Hepatic stellate cell (primary cell): ENCODE measurements around the gene TRIP13.
A peak's percentile ranks its signal among the peaks of the same experiment; 100 is the strongest.
"Not testable (repeated sequence)": the region's sequence is repeated elsewhere in the genome, so short reads cannot be mapped to it uniquely, and the experiment has no call there.

Experiments
- DNase-seq: peaks from one replicate; pipeline ENCODE4 v3.0.0; 2011; ENCODE audit warnings: low spot score

Gene TRIP13

DNA sequence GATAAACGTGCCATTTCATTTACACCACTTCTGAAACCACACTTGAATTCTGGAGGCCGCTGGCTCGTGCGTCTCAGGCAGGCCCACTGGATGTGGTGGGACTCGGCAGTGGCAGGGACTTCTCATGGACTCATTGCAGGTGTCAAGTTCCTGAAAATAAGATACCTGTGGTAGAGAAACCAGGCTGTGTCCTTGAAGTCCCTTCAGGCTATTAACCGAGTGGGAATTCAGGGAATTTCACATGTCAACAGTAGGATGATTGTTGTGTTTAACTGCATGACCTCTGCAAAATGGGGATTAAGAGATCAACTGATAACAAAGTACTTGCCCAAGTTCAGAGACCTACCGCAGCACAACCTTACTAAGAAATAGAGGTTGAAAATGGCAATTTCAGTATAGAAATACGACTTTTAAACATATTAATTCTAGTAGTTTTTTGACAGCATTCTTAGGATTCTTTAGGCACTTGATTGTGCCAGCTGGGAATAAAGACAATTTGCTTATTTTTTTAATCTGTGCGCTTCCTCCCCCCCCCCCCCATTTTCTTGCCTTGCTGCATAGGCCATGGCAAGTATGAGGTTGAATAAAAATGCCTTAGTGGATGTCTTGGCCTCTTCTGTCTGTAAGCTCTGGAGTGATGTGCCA lies 26.8 kb downstream of the TRIP13 start:
- DNase-seq, result no peak

DNA sequence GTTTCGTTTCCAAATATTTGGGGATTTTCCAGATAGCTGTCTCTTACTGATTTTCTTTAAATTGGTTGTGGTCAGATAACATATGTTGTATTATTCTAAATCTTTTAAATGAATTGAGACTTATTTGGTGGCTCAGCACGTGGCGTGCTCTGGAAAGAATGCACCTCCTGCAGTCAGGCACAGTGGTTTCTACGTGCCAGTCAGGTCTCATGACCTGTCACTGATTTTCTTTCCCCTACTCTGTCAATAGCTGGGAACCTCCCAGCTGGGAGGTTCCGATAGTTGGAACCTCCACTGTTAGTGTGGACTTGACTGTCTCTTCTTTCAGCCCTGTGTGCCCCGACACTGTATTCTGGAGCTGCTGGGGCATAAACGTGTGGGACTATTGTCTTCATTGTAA lies 27.6 kb downstream of the TRIP13 start:
- DNase-seq, result no peak

DNA sequence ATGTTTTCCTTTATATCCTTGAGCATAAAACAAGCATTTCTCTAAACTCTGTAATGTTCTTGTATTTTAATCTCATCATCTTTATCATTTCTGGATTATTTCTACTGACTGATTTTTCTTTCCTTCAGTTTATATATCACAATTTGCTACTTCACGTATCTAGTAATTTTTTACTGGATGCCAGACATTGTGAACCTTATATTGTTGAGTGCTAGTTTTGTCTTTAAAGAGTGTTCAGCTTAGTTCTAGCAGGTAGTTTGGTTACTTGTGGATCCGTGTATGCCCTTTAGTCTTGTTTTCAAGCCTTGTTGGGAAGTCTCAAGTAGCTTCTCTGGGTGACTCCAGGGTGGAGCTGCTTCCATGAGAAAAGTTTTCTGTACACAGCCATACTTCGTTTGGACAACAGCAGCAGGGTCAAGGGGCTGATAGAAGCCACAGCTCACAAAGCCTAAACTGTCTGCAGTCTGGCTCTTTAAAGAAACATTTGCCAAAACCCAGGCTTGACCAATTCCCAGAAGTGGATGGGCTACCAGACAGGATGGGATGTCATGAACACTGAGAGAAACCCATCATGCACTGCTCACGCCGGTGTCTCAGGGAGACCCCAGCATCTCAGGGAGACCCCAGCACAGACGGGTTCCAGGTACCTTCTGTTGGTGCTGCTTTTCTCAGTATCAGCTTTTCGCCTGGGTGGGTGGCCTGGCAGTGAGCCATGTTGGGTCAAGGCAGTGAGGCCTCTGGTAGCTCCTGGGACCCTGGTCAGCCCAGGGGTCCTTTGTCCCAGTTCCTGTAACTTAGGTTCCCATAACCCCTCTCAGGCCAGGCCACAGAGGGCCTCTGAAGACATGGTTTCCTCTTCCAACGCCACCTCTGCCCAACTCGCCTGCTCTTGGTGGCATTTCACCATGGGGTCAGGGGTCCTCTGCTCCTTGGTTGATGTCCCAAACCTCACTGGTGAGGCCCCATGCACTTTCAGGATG lies 29.1 kb downstream of the TRIP13 start:
- DNase-seq, result no peak

DNA sequence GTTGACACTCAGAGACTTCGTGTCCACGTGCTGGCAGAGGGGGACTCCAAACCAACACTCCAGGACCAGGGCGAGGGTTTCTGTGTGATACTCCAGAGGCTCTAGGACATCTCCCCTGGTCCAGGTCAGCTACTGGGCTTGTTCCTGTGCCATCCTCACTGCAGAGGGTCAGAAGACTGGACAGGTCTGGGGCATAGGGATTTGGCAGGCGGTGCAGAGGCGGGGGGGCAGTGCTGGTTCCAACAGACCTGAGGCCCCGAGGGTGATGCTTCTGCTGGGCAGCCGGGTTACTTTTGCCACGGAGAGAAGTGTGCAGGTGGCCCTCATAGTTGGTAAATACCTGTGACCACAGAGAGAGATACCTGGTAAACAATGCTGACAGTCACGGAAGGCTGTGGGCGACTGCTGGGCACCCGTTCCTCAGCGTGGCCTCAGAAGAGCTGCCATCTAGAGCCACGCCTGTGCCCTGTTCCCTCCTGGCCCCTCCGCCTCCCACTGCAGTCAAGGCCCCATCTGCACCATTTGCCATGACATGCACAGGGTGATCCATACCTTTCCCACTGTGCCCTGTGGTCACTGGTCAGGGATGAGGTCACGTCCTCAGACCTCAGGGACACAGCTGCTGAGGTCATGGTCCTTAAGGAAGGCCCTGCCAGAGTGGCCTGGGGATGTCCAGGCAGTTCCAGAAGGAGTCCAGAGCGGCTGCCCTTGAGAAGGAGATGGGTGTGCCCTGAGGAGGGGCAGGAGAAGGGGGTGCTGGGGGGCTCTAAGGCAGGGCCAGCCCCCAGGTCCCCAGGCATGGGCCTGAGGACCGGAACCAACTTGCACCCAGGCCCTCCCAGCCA lies 30.0 kb downstream of the TRIP13 start:
- no peak for DNase-seq

DNA sequence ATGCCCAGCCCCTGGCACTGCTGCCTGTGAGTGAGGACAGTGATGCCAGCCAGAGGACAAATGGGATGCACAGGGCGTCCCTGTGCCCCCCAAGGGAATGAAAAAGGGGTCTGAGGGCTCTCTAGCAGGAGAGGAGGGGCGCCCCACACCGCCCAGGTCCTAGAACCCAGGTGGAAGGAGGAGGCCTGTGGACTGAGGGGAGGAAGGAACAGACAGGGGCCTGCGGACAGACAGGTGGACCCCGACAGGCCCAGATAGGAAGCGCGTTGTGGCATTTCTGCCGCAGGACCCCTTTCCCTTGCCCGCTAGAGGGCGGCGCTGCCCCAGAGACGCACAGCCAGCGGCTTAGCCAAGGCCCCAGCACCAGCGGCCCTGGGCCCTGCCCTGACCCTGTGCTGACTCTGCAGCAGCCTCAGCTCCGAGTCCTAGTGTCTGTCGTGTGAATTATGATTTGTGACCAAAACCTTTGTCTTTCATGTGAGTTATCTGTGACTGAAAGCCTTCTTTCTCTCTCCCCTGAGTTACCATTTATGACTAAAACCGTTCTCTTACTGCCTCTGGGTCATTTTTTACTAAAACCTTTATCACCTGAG lies 30.7 kb downstream of the TRIP13 start:
- DNase-seq, result peak; percentile 88

DNA sequence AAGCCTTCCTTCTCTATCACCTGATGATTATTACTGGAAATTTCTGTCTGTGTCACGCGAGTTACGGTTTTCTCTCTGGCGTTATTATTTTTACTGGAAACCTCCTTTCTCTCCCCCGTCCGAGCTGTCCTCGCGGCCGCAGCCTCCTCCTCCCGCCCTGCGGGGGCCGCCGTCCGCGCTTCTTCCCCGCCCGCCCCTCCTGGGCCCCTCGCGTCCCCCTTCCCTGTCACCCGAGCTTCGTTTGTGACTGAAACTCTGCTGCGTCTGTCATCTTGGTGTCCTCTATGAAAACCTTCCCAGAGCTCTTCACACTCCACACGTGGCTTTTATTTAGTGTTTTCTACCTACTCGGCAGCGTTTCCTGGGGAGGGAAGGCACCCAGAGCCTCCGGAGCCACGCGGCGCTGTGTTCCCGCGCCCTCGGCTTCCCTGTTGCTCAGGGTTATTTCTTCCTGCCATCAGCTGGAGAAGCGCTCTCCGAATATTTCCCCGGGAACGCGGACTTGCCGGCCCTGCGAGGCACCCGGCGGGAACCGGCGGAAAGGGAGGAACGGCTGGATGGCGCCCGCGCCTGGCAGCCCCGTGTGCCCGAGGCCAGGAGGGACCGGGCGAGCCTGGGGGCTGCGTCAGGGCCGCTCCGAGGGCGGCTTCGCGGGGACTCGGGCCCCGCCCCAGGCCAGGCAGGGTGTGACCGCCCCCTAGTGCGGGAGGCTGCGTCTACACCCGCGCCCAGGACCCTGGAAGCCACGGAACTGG lies 33.9 kb downstream of the TRIP13 start:
- DNase-seq, result peak; percentile 60

DNA sequence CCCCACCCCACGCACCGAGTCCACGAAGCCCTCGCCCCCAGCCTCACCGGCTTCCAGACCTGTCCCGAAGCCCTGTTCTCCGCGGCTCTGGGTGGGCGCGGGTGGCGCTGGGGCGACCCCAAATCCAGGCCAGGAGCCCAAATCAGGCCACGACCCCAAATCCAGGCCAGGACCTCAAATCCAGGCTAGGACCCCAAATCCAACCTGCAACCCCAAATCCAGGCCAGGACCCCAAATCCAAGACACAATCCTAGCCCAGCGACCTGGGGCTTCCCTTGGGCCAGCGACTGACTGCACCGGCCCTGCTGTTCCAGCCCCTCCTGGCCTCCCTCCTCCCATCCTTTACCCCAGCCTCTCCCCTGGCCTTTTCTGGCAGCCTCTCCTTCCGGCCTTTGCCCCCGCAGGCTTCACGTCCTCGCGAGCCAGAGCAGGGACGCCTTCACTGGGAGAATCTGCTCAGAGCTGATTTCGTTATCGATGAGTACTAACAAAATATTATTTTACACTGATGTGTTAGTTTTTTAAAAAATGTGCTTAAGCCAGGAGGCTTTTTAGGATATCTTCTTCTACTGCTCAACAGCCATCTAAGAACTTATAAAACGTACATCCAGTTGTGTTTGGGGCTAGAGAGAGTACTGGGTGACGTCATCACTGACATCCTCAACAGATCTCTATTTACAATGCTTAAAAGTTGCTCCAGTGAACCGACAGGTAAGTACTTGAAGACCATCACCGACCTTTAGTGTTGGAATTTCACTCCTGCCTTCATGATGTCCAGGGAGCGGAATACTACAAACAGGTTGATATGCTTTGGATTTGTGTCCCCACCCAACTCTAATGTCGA lies 34.7 kb downstream of the TRIP13 start:
- DNase-seq, result no peak

DNA sequence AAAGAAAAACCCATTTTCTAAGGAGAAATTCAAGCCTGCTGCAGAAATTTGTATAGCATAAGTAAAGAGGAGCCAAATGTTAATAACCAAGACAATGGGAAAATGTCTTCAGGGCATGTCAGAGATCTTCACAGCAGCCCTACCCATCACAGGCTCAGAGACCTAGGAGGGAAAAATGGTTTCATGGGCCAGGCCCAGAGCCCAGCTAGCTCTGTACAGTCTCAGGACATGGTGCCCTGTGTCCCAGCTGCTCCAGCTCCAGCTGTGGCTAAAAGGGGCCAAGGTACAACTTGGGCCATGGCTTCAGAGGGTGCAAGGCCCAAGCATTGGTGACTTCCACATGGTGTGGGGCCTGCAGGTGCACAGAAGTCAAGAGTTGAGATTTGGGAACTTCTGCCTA lies 36.5 kb downstream of the TRIP13 start:
- not testable (repeated sequence) for DNase-seq

DNA sequence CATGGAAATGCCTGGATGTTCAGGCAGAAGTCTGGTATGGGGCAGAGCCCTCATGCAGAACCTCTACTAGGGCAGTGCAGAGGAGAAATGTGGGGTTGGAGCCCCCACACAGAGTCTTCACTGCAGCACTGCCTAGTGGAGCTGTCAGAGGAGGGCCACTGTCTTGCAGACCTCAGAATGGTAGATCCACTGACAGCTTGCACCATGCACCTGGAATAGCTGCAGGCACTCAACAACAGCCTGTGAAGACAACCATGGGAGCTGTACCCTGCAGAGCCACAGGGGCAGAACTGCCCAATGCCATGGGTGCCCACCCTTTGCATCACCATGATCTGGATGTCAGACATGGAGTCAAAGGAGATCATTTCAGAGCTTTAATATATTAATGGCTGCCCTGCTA lies 36.9 kb downstream of the TRIP13 start:
- no peak for DNase-seq

DNA sequence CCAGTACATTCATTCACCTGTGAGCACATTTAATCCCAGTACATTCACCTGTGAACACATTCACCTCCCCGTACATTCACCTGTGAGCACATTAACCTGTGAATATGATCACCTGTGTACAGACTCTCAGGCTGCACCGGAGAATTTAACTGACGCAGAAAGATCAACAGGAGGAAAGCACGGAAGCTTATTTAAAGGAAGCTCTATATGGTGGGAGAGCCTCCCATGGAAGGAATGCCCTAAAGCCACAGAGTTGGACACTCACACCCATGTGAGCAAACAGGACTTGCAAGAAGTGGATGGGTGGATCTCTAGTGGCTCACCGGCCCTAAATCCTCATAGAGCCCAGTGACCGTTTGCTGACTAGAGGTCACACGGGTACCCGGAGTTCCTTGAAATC lies 38.2 kb downstream of the TRIP13 start:
- no peak for DNase-seq

DNA sequence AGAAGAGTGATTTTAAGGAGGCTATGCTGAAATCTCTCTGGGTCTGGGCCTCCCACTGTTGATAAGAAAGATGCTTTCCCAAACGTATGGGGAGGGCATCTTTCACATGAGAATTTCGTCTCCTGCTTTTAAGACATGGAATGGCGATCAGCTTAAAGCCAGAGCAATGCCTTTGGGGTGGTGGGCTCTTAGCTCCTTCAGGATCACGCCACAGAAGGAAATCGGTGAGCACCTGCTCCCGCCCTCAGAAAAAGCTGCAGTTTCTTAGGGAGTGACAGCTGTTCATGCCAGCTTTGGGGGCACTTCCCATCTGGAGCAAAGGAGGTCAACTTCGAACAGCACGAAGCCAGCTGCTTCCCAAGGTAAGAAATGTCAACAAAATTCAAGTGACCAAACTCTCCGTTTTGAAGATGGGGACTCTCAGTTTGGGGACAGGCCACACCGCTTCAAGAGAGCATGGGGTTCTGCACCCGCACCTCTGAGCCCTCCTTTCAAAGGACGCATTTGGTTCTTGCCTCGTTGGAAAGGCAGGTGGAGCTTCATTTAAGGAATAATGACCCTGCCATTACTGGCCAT lies 39.0 kb downstream of the TRIP13 start:
- DNase-seq, result no peak

DNA sequence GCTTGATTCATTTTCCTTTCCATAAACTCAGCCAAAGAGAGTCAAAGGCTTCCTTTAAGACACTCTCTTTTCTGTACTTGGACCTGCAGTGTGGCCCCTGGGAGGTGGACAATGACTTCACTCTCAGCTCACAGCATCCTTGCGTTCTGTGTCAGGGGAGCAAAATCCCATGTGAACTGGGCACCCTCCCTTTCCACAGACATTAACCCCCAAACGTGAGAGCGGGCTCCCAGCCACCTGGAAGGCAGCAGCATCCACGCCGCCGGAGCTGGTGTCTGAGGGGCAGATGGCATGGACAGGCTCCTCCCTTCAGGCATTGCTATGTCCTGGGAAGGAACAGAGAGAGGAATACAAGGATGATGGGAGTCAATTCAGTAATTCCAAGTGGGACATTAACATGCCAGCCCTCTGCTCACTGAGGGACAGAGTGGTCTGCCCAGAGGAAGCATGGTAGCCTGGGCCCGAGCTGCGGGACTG lies 39.5 kb downstream of the TRIP13 start:
- no peak for DNase-seq

DNA sequence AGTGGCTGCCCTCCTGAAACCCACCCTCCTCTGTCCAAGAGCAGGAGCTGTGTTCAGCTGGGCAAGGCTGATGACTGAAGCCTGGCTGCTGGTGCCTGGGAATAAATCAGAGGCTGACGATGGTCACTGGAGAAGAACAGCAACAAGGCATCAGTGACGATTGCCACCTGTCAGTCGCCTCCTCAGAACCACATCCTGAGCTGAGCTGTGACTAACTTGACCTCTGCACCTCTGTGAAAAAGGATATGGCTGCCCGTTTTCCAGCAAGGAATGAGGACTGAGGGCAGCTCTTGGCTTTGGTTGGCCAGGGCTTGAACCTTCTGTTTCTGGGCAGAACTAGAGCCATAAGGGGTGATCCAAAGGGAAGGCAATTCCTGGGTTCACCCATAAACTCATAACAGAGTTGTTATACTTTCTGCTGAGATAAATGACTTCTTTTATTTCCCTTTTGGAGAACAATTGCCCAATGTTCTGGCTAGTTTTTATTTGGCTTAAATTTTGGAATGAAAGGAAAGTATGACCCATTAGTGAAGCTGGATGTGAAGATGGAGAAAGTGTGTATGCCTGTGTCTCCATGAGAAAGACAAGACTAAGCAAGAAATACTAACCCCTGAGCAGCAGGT lies 40.1 kb downstream of the TRIP13 start:
- no peak for DNase-seq

DNA sequence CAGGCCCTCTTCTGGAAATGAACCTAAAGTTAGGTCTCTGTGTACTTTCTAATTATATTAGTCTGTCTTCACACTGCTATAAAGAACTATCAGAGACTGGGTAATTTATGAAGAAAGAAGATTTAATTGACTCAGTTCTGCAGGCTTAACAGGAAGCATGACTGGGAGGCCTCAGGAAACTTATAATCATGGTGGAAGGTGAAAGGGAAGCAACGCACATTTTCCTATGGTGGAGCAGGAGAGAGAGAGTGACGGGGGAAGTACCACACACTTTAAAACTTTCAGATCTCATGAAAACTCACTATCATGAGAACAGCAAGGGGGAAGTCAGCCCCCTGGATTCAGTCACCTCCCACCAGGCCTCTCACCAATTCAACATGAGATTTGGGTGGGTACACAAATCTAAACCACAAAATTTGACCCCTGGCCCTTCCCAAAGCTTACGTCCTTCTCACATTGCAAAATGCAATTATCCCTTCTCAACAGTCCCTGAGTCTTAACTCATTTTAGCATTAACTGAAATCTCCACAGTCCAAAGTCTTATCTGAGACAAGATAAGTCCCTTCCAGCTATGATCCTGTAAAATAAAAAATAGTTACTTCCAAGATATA lies 40.7 kb downstream of the TRIP13 start:
- DNase-seq, result no peak

DNA sequence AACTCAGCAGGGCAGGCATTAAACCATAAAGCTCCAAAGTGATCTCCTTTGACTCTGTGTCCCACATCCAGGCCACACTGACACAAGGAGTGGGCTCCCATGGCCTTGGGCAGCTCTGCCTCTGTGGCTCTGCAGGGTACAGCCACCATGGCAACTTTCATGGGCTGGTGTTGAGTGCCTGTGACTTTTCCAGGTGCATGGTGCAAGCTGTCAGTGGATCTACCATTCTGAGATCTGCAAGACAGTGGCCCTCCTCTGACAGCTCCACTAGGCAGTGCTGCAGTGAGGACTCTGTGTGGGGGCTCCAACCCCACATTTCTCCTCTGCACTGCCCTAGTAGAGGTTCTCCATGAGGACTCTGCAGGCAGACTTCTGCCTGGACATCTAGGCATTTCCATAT lies 41.3 kb downstream of the TRIP13 start:
- not testable (repeated sequence) for DNase-seq

DNA sequence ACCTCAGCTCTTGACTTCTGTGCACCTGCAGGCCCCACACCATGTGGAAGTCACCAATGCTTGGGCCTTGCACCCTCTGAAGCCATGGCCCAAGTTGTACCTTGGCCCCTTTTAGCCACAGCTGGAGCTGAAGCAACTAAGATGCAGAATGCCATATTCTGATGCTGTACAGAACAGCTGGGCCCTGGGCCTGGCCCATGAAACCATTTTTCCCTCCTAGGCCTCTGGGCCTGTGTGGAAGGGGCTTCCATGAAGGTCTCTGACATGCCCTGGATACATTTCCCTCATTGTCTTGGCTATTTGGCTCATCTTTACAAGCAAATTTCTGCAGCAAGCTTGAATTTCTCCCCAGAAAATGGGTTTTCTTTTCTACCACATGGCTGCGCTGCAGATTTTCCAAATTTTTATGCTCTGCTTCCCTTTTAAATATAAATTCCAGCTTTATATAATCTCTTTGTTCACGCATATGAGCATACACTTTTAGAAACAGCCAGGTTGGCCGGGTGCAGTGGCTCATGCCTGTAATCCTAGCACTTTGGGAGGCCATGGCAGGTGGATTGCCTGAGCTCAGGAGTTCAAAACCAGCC lies 41.8 kb downstream of the TRIP13 start:
- DNase-seq, result not testable (repeated sequence)

DNA sequence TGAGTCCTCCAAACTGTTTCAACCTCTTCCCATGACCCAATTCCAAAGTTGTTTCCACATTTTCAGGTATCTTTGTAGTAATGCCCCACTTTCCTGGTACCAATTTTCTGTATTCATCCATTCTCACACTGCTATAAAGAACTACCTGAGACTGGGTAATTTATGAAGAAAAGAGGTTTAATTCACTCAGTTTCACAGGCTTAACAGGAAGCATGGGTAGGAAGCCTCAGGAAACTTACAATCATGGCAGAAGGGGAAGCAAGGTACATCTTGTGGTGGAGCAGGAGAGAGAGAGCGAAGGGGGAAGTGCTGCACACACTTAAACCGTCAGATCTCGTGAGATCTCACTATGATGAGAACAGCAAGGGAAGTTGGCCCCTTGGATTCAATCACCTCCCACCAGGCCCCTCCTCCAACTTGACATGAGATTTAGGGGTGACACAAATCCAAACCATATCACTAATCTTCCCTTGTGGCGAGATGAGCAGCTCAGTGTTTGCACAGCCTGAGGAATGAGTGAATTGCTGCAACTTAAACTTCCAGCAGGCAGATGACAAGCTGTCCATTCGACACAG lies 42.9 kb downstream of the TRIP13 start:
- no peak for DNase-seq
